ENCODE results near the gene LRRC30.

LRRC30 gene

GRCh38 chr18:7237673-7238272 is 6.9 kb downstream of the LRRC30 start:
- DNase-seq (ENCODE audit: low spot score) = no peak

GRCh38 chr18:7242926-7243325 is 12.0 kb downstream of the LRRC30 start:
- DNase-seq (ENCODE audit: low spot score) = no peak

GRCh38 chr18:7248877-7249276 is 18.0 kb downstream of the LRRC30 start:
- DNase-seq (ENCODE audit: low spot score) = no peak

DNA sequence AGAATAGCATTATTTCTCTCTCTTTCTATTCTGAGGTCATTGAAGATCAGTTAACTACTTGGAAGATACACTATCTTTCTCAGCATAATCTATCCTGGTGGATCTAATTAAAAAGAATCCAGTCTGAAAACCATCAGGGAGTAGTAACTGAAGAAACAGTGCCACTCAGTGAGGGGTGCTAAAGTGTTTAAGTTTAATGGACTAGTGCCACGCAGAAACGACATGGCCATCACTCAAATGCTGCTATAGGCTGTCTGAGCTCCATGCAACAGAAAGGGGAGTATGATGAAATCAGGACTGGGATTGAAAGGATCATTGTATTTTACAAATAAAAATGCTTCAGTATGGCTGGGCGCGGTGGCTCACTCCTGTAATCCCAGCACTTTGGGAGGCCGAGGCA is 23.3 kb downstream of the LRRC30 start:
- DNase-seq (ENCODE audit: low spot score) = no peak

DNA sequence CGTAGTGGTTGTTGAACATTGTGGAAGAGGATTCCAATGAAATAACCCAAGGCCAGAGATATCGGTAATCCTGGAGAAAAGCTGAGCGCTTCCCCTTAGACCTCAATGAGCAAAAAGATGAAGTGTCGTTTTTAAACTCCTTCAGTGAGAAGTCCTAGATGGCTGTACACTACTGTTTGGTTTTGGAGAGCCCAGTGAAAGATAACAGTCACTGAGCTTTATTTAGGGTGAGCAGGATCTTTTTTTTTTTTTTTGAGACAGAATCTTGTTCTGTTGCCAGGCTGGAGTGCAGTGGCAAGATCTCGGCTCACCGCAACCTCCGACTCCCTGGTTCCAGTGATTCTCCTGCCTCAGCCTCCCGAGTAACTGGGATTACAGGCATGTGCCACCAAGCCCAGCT is 24.2 kb downstream of the LRRC30 start:
- DNase-seq (ENCODE audit: low spot score) = no peak

DNA sequence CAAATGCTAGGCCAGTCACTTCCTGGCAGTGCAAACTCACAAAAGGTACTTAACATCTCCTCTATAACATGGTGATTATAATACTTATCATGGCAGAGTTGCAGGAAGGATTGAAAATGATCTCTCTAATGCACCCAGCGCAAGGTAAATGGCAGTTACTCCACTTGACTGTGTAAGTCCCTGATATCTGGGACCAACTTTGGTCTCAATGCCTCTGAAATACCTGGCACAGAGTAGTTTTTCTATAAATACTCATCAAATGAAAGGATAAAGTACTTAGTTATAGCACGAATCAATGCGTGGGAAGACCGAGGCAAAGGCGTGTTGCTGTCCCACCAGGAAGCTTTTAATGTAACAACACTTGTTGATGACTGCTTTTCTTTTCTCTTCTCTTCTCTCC is 24.8 kb downstream of the LRRC30 start:
- no peak for DNase-seq (ENCODE audit: low spot score)

DNA sequence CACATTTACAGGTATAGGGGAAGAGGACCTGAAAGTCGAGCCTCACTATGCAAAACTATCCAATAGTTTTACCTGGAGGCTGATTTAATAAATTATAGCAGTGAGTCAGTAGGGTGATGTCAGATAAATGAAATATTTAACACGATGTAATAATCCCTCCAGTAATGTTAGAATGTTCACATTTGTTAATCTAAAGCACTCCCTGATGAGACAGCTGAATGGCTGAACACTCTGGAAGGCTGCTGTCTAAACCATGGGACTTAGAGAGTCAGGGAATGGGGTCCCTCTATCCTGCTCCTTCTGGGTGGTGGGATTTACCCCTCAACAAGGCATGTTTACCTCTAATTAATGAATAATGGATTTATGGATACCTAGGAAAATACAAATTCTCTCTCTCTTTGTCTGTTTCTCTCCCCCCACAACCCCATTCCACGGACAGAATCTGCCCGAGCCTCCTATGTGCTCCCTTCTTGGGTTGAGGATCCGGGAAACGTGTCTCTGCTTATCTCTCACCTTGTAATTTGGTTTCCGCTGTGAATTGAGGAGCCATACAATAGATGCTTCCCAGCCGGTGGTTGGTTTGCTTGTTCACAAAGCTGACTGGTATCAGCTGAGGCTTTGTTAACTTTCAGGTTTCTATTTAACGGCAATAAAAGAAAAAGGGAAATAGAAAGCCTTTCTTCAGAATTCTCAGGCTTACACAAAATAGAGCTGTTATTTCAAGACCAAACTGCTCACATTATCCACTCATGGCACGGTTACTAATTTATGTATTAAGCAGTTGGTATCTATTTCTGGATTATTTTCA is 25.9 kb downstream of the LRRC30 start:
- no peak for DNase-seq (ENCODE audit: low spot score)

DNA sequence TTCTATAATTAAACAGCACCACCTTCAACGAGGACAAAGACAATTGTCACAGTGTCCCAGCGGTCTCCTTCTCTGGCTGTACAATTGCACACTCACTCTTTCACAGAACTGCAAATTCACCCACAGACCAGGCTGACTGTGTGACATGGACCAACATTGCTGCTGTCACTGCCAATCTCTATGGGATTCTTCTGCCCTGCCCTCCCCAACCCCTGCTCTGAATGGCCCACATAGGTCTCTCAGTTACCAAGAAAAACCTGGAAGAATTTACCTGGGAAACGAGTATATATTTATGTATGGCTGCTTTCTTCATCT is 26.5 kb downstream of the LRRC30 start:
- no peak for DNase-seq (ENCODE audit: low spot score)

GRCh38 chr18:7259475-7259874 is 28.6 kb downstream of the LRRC30 start:
- no peak for DNase-seq (ENCODE audit: low spot score)

DNA sequence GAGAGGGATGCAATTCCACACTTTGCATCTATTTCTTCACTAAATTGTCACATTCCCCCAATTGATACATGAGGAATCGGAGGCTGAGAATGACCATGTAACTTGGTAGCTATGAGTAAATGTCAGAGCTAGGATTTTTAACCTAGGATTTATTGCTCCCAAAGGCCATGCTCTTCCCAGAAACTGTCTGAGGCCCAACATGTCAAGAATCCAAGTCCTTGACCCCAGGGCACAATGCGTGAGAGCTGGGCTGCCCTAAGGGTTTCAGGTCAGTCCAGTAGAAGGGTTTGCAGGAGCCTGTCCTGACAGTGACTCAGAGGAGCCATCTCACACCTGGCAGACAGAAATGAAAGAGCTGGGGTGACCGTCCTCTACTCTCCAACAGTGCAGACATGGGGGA is 30.3 kb downstream of the LRRC30 start:
- no peak for DNase-seq (ENCODE audit: low spot score)

GRCh38 chr18:7267973-7268372 is 37.1 kb downstream of the LRRC30 start:
- DNase-seq (ENCODE audit: low spot score) = no peak

DNA sequence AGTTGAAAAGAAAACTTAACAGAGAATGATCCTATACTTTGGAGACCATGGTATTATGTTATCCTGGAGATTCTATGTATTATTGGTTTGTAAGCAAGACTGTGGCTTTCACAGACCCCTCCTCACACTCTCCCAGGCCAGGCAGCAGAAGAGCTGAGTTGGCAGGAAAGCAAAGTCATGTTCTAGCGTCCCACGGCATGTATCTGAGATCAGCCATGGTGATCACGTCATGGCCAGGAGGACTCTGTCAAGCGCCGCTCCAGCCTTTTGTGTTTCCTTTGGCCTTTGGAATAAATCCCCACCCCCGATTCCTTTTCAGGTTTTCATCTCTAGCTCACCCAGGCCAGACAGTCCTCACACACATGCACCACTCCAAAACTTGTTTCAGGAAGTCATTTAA is 39.1 kb downstream of the LRRC30 start:
- DNase-seq (ENCODE audit: low spot score) = no peak

DNA sequence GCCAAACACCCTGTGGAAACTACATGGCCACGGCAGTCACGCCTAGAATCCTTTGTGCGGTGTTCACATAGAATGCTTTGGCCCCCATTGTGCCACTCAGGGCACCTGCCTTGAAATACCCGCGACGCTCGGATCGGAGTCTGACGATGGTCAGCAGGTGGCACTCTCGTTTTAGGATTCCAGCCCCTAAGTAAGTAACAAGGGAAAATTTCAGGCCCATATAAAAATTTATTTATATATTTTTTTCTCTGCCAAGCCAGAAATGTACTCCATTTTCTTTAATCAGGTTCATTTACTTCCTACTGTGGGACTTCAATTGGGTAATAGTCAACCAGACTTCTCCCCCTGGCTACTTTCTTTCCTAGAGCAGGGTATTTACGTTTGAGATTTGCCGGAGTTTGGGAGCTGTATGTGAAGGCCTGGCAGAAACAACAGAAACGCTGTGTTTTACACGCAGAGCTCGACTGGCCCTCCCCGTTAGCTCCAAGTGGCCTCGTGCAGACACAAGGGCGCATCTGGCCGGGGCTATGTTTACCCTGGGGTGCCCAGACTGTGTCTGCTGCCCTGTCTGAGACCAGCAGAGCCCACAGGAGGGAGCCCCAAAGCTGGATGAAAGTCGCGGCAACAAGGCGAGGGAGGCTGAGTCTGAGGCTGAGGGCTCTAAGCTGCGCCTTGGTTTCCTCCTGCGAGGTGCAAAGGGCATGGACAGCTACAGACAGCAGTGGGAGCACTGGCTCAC is 41.6 kb downstream of the LRRC30 start:
- peak; percentile 69 for DNase-seq (ENCODE audit: low spot score)

DNA sequence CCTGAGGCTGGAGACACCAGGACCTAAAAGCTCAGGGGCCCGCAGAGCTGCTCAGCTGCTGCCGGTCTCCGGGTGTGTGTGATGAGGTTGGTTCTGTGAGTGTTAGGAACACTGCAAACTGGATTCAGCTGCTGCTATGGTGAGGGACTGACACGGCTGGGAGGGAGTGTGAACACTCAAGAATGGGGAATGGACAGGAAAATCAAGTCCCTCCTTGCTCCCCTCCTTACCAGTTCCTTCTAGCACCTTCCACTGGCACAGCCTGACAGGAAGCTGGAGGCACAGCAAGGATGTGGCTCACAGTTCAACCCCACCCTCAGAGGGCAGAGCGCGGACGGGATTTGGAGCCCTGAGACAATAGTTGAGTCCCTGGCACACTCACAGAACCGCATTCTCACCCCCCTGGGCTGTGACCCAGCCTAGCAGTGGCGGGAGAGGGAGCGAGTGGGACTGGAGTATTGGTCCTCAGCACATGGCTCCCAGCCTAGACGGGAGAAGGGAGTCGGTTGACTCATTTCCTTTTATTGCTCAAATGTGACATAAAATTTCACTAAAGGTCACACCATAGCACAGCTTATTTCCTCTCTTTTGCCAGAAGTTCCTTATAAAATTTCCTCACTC is 42.5 kb downstream of the LRRC30 start:
- no peak for DNase-seq (ENCODE audit: low spot score)

- DNase-seq (ENCODE audit: low spot score) = no peak
Measured at GRCh38 chr18:7281579-7281978, 50.7 kb downstream of the LRRC30 start.
